ENCODE data around the gene PGD. TPM values are rescaled to one million over a fixed set of nuclear protein-coding genes. Genes with fewer than 3 reads are reported as not detected.
"Not testable (repeated sequence)": the region's sequence is repeated elsewhere in the genome, so short reads cannot be mapped to it uniquely, and the experiment has no call there.

PGD gene
- total RNA-seq, 1 donor from 2014 or later = 352 TPM

DNA sequence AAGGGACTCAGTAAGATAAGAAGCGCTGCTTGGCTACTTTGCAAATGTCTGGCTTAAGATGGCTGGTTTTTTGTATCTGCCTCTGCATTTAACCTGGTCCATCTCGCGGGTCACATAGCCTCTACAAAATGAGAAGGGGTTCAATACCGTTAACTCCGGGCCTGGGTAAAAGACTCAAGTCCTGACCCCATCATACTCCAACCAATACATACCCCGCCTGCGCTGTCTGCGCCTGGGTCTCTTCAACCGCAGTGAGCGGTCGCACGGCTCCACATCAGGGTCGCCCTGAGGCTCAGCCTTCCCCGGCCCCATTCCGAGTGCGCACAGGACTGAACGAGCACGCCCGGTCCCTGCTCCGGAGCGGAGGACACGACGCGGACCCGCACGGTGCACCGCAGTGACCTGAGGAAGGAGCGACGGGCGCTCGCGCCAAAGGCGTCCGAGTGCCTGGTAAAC lies 558 bp upstream of the PGD start:
- DNase-seq (ENCODE audit: low read depth, low spot score) = no peak

DNA sequence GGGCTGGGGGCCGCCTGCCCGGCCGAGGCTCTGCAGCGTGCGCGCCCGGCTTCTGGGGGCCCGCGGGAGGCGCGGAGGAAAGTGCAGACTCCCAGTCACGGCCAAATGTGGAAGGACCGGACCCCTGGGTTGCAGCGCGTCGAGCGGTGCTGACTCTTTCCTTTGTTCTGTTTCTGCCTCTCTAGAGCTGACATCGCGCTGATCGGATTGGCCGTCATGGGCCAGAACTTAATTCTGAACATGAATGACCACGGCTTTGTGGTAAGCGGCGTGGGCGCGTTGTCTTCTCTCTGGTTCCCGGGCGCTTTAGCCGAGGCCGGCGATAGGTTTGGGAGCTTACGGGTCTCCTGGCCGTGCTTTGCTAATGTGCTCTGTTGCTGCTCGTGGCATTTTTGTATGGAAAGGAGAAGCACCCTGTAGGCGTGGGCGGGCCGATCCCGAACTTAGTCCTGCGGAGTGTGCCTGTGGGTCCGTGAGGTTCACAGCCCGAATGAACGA lies 629 bp downstream of the PGD start:
- no peak for DNase-seq (ENCODE audit: low read depth, low spot score)

DNA sequence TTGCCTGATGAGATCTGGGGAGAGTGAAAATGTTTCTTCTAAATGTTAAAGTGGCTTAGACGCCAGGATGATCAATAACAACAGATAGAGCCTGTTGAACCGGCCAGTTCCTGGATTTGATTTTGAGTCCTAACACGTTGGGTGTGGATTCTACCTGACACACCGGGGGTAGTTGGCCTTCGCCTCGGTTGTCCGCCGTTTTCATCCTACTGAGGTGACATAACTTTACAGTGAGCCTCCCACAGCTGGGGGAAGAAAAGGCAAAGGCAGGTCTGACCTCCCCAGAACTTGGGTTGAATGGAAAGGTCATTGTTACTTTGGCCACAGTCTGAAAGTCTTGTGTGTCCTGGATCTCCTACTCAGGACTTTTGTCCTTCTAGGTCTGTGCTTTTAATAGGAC lies 1.1 kb downstream of the PGD start:
- DNase-seq (ENCODE audit: low read depth, low spot score) = no peak

DNA sequence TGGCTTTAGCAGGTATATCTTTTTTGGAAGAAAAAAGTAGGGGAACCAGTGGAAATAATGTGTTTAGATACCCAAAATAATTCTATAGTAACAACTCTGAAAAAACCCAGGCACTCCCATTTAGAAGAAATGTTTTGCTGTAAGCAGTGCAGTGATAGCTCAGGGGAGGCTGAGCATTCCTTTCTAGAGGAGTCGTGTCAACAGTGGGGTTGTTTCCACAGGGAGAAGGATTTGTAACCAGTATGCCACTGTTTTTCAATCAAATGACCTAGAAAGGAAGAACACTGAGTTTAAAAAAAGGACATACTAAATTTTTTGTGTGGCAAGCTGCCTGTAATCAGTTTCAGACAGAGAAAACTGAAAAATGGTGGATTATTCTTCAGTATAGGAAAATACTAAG lies 2.4 kb downstream of the PGD start:
- no peak for DNase-seq (ENCODE audit: low read depth, low spot score)

DNA sequence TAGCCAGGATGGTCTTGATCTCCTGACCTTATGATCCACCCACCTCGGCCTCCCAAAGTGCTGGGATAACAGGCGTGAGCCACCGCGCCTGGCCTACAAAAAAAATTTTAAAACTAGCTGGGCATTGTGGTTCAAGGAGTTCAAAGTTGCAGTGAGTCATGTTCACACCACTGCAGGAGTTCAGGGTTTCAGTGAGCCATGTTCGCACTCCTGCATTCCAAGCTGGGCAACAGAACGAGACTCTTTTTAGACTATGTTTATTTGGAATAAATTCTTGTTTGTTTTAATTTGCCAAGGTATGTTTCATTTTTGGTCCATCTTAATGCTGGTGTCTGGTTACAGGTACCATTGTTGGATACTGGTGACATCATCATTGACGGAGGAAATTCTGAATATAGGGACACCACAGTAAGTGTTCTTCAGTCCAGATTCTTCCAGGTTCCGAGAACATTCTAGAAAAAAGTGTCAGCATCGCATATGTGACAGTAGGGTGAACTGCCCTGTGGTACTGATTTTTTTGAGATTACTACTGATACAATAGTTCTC lies 3.9 kb downstream of the PGD start:
- no peak for DNase-seq (ENCODE audit: low read depth, low spot score)

DNA sequence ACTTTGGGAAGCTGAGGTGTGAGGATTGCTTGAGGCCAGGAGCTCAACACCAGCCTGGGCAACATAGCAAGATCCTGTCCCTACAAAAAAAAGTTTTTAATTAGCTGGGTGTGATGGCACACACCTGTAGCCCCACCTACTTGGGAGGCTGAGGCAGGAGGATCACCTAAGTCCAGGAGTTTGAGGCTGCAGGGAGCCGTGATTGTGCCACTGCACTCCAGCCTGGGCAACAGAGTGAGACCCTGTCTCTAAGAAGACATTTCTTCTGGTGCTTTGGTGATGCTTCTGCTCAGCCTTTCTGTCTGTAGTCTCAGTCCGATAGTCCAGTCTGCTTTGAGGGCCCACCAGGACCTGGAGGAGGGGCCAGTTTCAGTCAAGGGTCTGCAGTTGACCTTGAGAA lies 8.3 kb downstream of the PGD start:
- DNase-seq (ENCODE audit: low read depth, low spot score) = no peak

DNA sequence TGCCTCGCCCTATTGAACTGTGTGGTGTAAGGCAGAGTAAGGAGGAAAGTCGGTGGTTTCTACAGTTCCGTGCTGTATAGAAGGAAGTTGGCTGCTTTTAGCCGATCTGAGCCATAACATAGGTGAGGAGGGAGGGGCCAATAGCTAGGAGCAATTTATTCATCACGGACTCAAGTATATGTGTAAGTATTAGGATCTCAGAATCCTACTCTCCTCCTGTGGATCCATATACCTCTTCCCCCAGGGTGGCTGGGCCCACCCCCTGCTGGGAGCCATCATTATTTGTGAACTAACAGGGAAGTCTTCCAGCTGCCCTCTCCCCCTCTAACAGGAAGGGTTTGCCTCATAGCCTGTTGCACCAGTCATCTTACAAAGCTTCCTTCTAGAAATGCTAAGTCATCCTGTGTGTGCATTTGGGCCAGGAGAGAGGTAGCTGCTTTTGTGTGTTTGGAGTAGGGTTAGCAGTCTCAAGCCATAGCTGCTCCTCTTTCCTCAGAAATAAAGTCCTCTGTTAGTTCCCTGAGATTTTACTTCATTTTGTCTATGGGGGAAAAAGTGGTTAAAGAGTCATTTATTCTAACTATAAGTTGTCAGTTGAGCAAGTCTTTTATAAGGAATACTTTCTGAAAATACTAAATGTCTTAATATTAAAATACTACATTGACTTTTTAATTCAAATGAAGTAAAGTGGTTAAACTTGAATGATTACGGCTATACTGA lies 16.5 kb downstream of the PGD start:
- peak; percentile 90 for DNase-seq (ENCODE audit: low read depth, low spot score)

DNA sequence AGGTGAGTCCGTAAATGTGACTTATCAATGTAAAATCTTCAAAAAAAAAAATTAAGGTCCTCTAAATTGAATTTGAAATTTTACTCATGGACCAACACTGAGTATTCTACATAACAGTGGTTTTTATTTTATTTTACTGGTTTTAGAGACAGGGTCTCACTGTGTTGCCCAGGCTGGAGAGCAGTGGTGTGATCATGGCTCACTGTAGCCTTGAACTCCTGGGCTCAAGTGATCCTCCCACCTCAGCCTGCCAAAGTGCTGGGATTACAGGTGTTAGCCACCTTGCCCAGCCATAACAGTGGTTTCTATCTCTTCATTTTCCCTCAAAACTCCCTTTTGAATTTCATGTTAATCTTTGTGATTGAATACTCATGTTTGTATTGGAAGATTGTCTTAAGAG lies 17.1 kb downstream of the PGD start:
- not testable (repeated sequence) for DNase-seq (ENCODE audit: low read depth, low spot score)

DNA sequence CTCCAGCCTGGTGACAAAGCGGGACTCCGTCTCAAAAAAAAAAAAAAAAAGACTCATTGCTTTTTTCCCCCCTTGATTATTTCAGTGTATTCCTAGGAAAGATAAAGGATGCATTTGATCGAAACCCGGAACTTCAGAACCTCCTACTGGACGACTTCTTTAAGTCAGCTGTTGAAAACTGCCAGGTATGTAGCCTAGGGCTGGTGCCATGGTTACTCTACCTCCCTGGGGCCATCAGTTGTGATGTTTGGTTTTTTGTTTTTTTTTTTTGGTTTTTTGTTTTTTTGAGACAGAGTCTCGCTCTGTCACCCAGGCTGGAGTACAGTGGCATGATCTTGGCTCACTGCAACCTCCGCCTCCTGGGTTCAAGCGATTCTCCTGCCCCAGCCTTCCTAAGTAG lies 19.9 kb downstream of the PGD start:
- DNase-seq (ENCODE audit: low read depth, low spot score) = not testable (repeated sequence)

DNA sequence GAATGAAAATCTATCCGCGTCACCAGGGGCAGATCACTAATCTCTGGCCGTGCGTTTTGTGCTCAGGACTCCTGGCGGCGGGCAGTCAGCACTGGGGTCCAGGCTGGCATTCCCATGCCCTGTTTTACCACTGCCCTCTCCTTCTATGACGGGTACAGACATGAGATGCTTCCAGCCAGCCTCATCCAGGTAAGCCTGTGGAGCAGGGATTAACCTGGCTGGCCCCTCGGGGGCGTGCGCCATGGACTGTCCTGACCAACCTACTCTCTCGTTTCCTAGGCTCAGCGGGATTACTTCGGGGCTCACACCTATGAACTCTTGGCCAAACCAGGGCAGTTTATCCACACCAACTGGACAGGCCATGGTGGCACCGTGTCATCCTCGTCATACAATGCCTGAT lies 20.5 kb downstream of the PGD start:
- no peak for DNase-seq (ENCODE audit: low read depth, low spot score)

DNA sequence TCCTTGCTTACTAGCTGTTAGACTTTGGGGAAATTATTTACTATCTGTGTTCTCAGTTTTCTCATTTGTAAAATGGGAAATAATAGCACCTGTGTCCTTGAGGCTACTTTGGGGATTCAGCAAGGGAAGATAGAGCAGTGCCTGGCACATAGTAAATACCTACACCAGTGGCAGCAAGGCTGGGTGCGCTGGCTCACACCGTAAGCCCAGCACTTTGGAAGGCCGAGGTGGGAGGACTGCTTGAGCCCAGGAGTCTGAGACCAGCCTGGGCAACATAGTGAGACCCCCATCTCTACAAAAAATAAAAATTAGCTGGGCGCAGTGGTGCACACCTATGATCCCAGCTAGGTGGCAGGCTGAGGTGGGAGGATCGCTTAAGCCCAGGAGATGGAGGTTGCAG lies 22.8 kb downstream of the PGD start:
- DNase-seq (ENCODE audit: low read depth, low spot score) = no peak

DNA sequence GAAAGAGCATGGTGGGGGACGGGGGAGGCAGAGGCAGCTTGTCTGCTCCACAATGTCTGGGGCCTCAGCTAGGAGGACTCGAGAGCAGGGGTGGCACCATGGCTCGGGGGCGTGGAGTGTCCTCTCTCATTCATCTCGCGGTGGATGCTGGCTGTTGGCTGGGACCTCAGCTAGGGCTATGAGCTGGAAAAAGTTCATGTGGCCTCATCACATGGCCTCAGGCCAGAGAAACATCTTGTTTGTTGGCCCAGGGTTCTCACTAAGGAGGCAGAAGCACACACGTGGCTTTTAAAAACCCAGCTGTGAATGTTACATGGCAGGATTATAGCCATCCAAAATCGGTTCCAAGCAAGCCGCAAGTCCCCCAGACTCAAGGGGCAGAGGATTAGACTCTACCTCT lies 25.2 kb downstream of the PGD start:
- no peak for DNase-seq (ENCODE audit: low read depth, low spot score)

DNA sequence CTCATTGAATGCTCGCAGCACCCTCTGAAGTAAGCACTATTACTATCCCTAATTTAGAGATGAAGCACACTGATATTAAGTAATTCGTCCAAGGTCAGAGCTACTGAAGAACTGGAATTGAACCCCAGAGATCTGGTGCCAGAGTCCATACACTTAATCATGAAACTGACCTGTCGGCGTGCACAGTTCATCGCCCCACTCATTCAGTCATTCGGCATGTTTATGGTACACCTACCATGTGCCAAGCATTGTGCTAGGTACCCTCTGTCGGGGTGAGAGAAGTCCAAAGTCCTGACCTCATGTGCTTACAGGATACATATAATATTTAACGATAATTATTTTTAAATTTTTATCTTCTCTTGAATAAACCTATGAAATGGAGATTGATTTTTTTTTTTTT lies 25.8 kb downstream of the PGD start:
- no peak for DNase-seq (ENCODE audit: low read depth, low spot score)

DNA sequence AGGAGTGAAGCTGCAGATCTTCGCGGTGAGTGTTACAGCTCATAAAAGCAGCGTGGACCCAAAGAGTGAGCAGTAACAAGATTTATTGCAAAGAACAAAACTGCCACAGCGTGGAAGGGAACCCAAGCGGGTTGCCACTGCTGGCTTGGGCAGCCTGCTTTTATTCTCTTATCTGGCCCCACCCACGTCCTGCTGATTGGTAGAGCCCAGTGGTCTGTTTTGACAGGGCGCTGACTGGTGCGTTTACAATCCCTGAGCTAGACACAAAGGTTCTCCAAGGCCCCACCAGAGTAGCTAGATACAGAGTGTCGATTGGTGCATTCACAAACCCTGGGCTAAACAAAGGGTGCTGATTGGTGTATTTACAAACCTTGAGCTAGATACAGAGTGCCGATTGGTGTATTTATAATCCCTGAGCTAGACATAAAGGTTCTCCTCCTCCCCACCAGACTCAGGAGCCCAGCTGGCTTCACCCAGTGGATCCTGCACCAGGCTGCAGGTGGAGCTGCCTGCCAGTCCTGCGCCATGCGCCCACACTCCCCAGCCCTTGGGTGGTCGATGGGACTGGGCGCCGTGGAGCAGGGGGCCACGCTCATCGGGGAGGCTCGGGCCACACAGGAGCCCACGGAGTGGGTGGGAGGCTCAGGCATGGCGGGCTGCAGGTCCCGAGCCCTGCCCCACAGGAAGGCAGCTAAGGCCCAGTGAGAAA lies 27.1 kb downstream of the PGD start:
- DNase-seq (ENCODE audit: low read depth, low spot score) = not testable (repeated sequence)

DNA sequence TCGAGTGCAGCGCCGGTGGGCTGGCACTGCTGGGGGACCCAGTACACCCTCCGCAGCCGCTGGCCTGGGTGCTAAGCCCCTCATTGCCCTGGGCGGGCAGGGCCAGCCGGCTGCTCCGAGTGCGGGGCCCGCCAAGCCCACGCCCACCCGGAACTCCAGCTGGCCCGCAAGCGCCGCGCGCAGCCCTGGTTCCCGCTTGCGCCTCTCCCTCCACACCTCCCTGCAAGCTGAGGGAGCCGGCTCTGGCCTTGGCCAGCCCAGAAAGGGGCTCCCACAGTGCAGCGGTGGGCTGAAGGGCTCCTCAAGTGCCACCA lies 27.6 kb downstream of the PGD start:
- DNase-seq (ENCODE audit: low read depth, low spot score) = not testable (repeated sequence)

DNA sequence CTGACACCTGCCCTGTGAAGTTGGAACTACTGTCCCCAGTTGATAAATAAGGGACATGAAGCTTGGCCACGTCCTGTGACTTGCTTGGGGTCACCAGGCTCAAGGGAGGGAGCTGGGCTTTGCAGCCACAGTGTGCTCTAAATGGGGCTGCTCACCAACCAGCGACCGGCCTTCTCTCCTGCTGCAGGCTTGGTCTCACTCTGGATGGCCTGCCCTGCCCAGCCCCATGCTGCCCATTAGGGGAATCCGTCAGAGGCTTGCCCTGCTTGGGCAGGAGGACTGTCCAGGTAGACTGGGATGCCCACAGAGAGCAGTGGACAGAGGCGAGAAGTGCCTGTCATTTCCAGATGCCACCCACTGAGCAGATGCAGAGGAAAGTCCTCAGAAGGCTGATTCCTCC lies 30.1 kb downstream of the PGD start:
- DNase-seq (ENCODE audit: low read depth, low spot score) = no peak

DNA sequence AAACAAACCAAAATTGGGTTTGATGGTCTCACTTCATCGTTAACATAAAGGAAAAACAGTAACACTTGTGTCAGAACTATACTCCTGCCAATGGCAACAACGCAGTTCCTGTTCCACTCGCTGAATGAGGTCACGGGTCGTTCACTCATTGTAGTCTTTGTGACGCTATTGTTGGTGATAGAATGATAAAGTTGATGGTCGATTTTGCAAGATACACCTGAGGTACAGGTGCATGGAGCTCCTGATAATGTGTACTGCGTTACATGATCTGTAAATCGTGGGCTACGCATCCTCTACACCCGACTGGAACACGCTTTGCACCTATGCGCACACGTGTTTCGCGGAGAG lies 31.0 kb downstream of the PGD start:
- DNase-seq (ENCODE audit: low read depth, low spot score) = peak; percentile 66

DNA sequence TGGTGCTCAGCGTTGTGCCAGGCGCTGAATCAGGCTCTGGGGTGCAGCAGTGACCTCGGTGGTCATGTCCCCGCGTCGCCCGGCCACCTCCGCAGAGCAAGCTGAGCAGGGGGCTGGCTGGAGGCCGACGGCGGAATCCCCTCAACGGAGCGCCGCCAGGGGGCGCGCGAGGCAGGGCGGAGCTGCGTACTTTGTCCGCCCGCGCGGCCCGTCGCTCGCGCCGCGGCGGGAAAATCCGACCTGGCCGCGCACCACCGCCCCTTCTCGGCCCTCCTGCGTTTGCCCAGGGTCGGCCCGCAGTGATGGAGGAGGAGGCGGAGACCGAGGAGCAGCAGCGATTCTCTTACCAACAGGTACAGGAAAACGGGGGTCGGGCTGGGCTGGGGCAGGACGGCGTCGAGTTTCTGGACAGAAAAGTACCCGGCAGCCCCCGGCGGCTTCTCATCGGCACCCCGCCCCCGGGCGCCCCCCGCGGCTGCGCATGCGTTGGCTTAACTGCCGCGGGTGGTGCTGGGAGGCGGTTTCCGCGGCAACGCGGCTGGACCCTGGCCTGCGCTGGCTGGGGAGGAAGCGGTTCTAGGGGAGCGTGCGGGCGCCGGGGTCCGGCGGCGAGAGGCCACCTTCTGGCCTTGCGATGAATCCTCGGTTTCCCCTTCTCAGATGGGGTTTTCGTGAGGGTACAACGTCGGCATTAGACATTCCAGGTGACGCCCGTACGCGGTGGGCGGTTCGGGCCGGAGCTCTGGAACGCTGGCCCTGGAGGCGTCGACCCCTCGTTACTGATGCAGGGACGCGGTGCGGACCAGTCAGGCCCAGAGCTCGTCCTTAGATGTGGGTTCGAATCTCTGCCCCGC lies 31.6 kb downstream of the PGD start, which contains the start of gene CENPS:
Gene CENPS, plus strand, starts transcription at position 218 of the 854 bp plus-strand sequence. Its CDS starts 85 bp downstream, at position 303.
- DNase-seq (ENCODE audit: low read depth, low spot score) = peak; percentile 32

DNA sequence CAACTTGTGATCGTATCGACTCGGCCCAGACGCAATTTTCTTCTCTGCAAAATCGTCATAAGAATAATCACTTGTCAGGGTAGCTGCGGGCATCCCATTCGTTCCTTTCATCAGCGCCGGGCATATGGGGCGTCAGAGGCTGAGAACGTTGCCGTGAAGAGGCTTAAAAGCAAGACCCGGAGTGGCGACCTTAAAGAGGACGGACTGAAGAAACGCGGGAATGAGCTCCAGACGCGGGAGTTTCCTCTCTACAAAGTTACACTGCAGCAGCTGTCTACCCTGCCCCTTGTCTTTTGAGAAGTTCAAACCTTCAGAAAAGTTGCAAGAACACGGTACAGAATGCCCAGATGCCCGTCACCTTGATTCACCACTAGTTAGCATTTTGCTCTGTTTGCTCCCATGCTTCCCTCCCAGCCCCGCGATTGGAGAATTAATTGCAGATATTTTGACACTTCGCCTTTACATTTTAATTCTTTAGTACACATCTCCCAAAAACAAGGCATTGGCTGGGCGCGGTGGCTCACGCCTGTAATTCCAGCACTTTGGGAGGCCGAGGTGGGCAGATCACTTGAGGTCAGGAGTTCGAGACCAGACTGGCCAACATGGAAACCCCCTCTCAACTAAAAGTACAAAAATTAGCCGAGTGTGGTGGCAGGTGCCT lies 32.3 kb downstream of the PGD start:
- DNase-seq (ENCODE audit: low read depth, low spot score) = no peak

DNA sequence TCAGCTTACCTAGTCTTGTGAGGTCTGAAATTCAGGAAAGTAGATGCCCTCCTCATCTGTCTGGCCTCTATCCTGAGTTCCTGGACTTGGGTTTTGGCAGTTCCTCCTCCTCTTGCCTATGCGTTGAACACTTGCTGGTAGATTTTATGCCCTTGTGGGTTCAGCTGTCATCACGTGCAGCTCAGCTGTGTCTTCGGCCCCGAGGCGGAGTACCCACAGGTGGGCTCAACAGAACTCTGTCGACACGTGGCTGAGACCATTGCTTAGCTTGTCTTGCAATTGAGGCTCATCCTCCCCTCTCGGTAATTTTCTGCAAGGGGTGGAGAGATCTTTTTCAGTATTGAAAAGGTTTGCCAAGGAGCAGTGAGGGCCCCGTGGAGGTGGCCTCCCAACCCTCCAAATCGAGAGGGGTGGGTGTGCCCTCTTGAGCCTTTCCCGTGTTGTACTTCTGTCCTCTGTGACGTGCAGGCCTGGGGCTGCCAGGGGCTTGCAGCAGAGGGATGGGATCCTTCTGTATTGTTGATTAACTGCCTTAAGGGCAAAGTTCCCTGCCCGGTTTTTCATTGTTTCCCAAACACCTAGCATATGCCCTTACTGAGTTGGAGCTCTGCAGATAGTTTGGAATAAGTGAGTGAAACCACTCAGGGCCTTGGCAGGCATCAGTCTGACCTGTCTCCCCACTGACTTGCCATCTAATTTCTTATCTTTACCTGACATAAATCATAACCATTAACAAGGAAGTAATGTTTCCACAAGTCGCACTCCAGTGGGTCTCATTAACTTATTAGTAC lies 34.2 kb downstream of the PGD start:
- no peak for DNase-seq (ENCODE audit: low read depth, low spot score)

Measured in pulmonary artery endothelial cell (primary cell).